HG03097 (cell line): ENCODE measurements around the gene OR51E1.

Source experiments
- ATAC-seq: cut with Tn5 transposase; IDR thresholded peaks from one replicate; pipeline ENCODE4 v1.9.1; 2021; ENCODE audit not compliant: unreplicated experiment, low FRiP score

Gene OR51E1

GRCh38 chr11:4704790-4705334 is 61.1 kb downstream of the OR51E1 start:
- no peak for ATAC-seq
